Measurements from ENCODE around the gene LSP1.

- TF ChIP-seq CTCF (IDR thresholded peaks at IDR 0.05) (no peak), POLR2AphosphoS5 (IDR thresholded peaks at IDR 0.05) (no peak), POLR2A (IDR thresholded peaks at IDR 0.05) (no peak)
Observed at GRCh38 chr11:1883346-1884302, 30.7 kb downstream of the LSP1 start.
